ENCODE data around the gene CCNI.
"Not testable (repeated sequence)": the region's sequence is repeated elsewhere in the genome, so short reads cannot be mapped to it uniquely, and the experiment has no call there.

CCNI gene, protein sequence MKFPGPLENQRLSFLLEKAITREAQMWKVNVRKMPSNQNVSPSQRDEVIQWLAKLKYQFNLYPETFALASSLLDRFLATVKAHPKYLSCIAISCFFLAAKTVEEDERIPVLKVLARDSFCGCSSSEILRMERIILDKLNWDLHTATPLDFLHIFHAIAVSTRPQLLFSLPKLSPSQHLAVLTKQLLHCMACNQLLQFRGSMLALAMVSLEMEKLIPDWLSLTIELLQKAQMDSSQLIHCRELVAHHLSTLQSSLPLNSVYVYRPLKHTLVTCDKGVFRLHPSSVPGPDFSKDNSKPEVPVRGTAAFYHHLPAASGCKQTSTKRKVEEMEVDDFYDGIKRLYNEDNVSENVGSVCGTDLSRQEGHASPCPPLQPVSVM

DNA sequence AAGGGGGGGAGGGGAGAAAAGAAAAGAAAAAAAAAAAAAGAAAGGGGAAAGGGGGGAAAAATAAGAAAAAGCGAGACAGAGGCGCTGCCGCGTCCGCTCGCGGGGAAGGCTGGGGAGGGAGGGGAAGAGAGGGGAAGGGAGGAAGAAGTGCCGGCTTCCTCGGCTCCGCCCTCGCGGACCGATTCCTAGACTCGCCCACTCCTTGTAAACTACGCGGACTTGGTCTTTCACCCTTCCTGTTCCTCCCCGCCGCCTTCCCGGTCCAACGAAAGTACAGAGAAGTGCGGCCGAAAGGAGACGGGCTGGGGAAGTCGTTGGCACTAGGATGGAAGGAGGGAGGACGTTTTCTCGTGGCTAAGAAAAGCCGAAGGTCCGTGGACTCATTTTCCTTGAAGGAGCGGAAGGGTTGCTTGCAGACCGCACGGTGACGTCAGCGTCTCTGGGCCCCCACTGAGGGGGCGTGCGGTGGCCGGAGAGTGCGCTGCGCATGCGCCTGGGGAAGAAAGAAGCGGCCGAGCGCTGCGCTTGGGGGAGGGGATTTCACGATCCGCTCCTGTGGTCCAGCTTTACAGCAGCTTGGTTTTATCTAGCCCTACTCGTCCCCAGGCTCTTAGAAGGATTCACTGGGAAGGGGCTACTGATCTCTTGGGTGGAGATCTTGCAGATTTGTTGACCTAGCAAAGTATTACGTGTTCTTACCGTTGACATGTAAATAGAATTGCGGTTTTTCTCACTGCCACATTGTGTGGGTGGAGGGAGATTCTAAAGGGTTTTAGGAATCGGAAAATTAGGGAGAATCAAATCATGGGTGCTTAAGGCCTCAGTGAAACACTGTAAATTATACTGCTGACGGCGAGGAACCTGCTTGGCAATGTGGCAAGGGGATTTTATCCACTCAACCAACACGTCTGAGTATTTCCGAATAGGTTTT is at the start of gene CCNI:
Gene CCNI (minus strand): TSS at position 121 of the 931 bp plus-strand sequence. CDS start 9,627 bp downstream, outside the sequence.
- DNase-seq: peak; percentile 99 to 100 (median 99)

DNA sequence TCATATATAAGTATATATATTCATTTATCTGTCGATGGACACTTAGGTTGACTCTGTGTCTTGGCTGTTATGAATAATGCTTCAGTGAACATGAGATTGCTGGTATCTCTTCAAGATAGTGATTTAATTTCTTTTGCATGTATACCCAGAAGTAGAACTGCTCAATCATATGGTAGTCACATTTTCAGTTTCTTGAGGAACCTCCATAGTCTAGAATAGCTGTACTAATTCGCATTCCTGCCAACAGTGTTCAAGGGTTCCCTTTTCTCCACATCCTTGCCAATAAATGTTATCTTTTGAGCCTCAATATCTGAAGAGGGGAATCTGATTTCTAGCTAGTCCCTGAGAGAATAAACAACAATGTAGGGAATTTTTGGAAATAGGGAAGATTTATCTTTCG is 48.8 kb upstream of the CCNI start:
- no peak for DNase-seq

DNA sequence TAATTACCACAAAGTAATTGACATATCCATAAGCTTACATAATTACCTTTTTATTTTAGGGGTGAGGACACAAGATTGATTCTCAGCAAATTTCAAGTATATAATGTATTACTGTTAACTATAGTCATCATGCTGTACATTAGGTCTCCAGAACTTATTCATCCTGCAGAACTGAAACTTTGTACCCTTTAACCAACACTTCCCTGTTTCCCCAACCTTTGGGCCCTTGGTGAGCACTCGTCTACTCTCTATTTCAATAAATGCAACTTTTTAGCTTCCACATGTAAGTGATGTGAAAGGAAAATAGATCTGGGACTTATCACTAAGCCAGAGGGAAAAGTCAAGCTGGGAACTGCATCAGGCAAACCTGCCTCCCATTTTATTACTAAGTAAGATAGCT is 47.6 kb upstream of the CCNI start:
- no peak for DNase-seq

DNA sequence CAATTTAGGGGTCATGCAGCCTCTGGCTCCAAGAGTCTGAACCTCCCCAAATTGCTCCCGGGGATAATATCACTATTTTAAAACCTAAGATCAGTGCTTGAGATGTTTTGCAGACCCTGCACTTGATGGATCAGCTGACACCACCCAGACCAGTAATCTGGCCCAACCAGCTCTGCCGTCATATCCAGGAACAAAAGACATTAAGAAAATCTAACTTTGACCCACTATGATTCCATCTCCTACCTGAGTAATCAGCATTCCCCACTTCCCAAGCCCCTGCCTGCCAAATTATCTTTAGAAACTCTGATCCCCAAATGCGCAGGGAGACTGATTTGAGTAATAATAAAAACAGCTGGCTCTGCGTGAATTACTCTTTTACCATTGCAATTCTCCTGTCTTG is 46.9 kb upstream of the CCNI start:
- DNase-seq: no peak

DNA sequence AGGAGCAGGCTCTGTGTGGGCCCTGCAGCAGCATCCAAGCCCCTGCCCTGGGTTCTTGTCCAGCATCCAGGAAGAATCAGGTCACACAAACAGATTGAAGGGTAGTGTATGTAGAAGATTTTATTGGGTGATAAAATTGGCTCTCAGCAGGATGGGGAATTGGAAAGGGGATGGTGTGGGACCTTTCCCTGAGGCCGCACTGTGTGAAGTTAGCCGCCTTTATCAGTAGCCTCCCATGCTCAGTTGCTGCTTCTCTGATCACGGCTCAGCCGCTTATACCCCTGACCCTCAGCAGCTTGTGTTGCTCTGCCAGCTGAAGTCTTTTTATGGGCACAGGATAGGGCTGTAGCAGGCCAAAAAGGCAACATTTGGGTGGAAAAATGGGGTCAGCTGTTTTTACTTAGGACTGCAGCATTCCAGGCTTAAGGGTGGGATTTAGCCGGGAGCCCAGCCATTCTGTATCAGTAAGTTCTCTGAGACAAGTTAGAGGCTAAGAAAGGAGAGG is 46.0 kb upstream of the CCNI start:
- no peak for DNase-seq

GRCh38 chr4:77120886-77121508 is 45.2 kb upstream of the CCNI start:
- no peak for DNase-seq

DNA sequence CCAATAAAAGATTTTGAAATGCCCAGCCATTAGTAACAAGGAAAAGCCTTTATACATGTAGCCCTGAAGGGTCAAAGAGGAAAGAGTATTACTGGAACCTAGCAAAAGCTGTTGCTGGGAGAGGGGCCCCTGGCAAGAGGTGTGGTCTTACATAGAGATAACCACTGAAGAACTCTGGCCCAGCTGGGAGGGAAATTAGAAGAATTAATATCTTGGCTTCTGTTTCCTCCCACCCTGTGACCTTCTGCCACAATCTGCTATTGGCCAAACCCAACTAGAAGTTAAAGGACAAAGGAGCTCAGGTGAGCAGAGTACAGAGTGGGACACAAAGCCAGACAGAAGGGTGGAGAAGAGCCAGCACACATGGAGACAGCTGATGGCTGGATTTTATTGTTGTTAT is 41.9 kb upstream of the CCNI start:
- no peak for DNase-seq

- no peak for DNase-seq
These were observed 37.3 kb upstream of the CCNI start for GRCh38 chr4:77113069-77113468.

DNA sequence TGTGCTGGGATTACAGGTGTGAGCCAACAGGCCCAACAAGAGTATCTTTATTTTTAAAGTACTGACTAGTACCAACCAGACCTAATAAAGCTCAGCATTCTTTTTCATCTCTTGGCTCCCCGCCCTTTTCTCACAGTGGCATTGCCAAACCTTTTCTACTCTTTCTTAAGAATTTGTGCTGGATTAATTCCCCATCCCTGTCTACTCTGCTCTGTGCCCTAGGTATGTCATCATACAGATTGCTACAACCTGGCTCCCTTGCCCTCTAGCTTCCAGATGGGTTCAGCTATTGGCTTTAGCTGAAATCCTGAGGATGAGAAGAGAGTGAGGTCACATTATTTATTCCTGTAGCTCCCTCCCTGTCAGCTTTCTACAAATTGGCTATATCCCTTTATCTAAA is 34.9 kb upstream of the CCNI start:
- no peak for DNase-seq

GRCh38 chr4:77104791-77105540 is 29.2 kb upstream of the CCNI start:
- peak in 2 of 3 experiments; percentile 23 to 98 for DNase-seq

DNA sequence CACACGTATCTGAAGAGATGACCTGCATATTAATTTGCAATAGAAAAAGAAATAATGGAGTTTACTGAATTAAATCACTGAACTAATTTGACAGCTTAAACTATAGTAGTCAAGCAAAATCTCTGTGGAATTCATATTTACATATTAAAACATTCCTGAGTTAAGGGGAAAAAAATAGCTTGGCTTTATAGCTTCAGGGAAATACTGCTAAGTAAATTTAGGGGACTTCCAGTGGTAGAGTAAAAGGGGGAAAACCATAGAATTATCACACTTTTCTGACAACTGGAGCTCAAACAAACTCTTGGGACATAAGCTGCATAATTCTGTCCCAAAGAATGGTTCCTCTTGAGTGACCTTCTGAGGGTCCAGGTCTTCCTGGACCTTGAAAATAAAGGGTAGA is 28.6 kb upstream of the CCNI start:
- no peak for DNase-seq

- no peak for DNase-seq
These were observed 24.4 kb upstream of the CCNI start for GRCh38 chr4:77100234-77100633.

GRCh38 chr4:77097611-77098010 is 21.8 kb upstream of the CCNI start:
- DNase-seq: no peak

DNA sequence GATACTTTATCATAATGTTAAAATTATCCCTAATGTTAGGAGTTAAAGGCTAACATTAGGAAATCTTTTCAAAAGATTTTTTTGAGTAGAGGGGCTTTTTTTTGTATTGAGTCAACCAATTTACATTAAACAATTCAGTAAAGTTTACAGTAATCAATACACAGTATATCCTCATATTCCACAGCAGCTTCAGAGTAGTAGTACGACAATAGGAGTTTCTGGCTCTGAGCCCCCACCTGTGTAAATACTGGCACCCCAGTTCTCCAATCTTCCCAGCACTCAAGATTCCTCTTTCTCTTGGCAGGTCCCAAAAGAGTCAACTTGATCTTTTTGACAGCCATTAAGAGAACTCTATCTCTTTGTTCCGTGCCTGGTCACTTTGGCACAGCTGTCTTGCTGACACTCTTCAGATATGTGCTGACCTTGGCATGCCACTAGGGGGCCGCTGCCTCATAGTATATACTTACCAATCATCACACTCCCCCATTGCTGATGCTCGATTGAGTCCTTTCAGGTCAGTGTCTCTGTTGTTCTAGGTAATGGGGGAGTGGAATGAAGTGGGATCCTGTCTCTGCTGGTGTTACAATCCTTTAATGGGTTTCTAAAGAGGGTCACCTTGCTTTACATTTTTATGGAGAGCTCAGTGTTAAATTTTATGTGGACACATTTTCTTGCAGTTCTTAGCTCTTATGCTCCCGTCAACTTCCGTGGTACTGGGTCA is 19.5 kb upstream of the CCNI start:
- DNase-seq: peak; percentile 58 to 82 (median 79)

- DNase-seq: no peak
These were observed 18.7 kb upstream of the CCNI start for GRCh38 chr4:77094496-77094895.

DNA sequence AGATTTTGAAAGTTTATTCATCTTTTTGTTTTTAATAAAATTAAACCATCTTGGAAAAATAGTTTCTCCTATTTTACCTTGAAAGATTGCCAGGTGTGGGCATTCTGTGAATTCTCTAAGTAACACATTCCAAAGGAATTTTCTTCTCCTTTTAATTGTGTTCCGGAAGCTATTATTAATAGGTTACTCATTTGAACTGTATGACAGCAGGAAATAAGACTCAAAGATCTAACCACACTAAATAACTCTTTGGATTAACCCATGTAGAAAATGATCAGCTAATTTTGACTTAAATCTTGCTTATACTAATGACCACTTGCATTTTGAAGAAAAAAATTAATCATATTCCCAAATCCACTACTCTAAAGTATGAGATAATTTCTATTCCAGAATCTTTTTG is 17.6 kb upstream of the CCNI start:
- no peak for DNase-seq

- no peak for DNase-seq
These were observed 17.2 kb upstream of the CCNI start for GRCh38 chr4:77092975-77093374.

DNA sequence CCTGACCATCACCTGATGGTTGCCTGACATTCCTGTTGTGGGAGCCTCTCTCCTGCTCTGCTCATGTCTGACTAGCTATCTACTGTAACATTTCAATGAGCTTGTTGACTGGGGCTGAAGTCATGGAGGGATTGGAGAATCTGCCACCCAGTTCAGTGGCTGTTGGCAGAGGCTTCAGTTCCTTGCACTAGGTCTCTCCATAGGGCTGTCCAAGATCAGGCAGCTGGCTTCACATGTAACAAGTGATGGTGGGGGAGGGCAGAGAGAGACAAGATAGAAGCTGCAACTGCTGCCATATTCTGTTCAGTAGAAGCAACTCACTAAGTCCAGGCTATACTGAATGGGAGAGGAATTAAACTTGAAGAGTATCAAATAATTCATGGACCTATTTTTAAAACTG is 14.1 kb upstream of the CCNI start:
- DNase-seq: no peak

- not testable (repeated sequence) for DNase-seq
These were observed 11.2 kb upstream of the CCNI start for GRCh38 chr4:77087027-77087426.

- DNase-seq: no peak
These were observed 8.3 kb upstream of the CCNI start for GRCh38 chr4:77084019-77084639.

- no peak for DNase-seq
These were observed 7.3 kb upstream of the CCNI start for GRCh38 chr4:77082886-77083608.

Measured in NCI-H1417 (cell line).